H1 (cell line): Measurements from ENCODE around the gene MTMR2. TPM values are rescaled to one million over a fixed set of nuclear protein-coding genes. Genes with fewer than 3 reads are reported as not detected.

Source experiments
- CHD2 ChIP-seq: IDR thresholded peaks from 2 replicates; pipeline ENCODE4 v1.6.1; 2012; ENCODE audit warnings: low read length, improper control_type of control experiment
- CTCF ChIP-seq, 3 experiments: IDR thresholded peaks; 1 replicate in 2 of 3; 2 replicates in 1 of 3; pipeline versions ENCODE4 v1.5.1 to v1.6.1; 2011; ENCODE audit warnings: low read length in 3 of 3, mild to moderate bottlenecking in 3 of 3, inconsistent platforms in 2 of 3, low read depth in 1 of 3, moderate library complexity in 1 of 3; ENCODE audit not compliant: insufficient read depth in 1 of 3; ENCODE audit errors: control extremely low read depth in 1 of 3
- KDM1A ChIP-seq: fragments of 200-600, 300-600 bp; sonication (generic); IDR thresholded peaks from 2 replicates; pipeline ENCODE4 v1.7.1; 2016; ENCODE audit warnings: mild to moderate bottlenecking, low read length, borderline replicate concordance
- SIN3A ChIP-seq, 2 experiments: IDR thresholded peaks in 1 of 2; conservative IDR thresholded peaks in 1 of 2; 2 replicates each; pipeline ENCODE4 v1.6.1; 2011 to 2012; ENCODE audit warnings: low read length in 2 of 2, improper control_type of control experiment in 1 of 2, low read depth in 1 of 2, mild to moderate bottlenecking in 1 of 2
- polyA plus RNA-seq, 7 experiments: library from polyadenylated mRNA; depleted of rRNA in 3 of 7; stranded (reverse) in 5 of 7; unstranded in 2 of 7; fragments of >200 nt in 5 of 7; fragments of 200-250 nt in 2 of 7; gene quantifications; 1 replicate in 5 of 7; 2 replicates in 1 of 7; 4 replicates in 1 of 7; pipeline versions ENCODE4 v1.2.1 to v1.2.3, GENCODE V29; 2011 to 2013; ENCODE audit warnings: missing spikeins in 2 of 7, mixed read lengths in 2 of 7
- total RNA-seq: library from RNA; stranded (reverse); fragmentation: NEBNext Ultra II Directional; extraction: Animal tissue kit (Norgen Biotek cat#: 25700); gene quantifications from 2 replicates; pipeline ENCODE4 v1.2.1, GENCODE V29; 2021

The MTMR2 gene
- total and polyA plus RNA-seq, 2 of the 8 experiments (the other 6 are each of a cell fraction or from before 2014, with no cell fraction given), result 16.7 to 52.9 TPM

- no peak for TF ChIP-seq CTCF (IDR thresholded peaks at IDR 0.05; ENCODE audit: control extremely low read depth in 1 of 3, insufficient read depth in 1 of 3, low read depth in 1 of 3, low read length in 3 of 3)
- TF ChIP-seq SIN3A (conservative IDR thresholded peaks at IDR 0.05 in 1 of 2, IDR thresholded peaks at IDR 0.05 in 1 of 2; ENCODE audit: low read depth in 1 of 2, low read length in 2 of 2), result no peak
- no peak for TF ChIP-seq CHD2
- TF ChIP-seq KDM1A, result no peak
Observed at GRCh38 chr11:95897731-95898130, 26.2 kb downstream of the MTMR2 start (continued).
